ENCODE measurements around the gene PCDHB16.
"Not testable (repeated sequence)": the region's sequence is repeated elsewhere in the genome, so short reads cannot be mapped to it uniquely, and the experiment has no call there.

PCDHB16 gene

GRCh38 chr5:141182248-141182647 lies at the start of gene PCDHB16:
Gene PCDHB16 (plus strand): TSS chr5:141182387. CDS start chr5:141182560, 173 bp downstream.
- DNase-seq, result no peak

DNA sequence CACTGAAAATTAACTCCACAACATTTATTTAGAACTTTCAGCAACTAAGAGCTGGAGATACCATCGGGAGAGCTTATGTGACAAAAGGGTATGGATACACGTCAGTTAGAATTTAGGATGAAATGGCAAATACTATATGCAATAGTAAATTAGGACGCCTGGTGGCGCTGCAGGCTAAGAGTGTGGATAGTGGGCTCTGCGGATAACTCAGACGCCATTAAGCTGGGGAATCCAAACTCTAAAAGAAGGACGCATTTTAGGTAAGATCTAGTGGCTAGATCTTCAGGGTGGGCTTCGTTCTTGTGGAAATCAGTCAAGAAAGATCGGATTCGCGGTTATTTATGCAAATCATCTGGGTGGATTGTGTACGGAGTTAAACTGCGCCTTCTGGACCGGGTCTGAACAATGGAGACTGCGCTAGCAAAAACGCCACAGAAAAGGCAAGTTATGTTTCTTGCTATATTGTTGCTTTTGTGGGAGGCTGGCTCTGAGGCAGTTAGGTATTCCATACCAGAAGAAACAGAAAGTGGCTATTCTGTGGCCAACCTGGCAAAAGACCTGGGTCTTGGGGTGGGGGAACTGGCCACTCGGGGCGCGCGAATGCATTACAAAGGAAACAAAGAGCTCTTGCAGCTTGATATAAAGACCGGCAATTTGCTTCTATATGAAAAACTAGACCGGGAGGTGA lies 47.0 kb upstream of the PCDHB16 start, which contains the start of gene PCDHB5:
TSS of gene PCDHB5 (plus strand) at position 177 of the 688 bp plus-strand sequence. CDS start at position 406, 229 bp downstream.
- DNase-seq, result no peak

DNA sequence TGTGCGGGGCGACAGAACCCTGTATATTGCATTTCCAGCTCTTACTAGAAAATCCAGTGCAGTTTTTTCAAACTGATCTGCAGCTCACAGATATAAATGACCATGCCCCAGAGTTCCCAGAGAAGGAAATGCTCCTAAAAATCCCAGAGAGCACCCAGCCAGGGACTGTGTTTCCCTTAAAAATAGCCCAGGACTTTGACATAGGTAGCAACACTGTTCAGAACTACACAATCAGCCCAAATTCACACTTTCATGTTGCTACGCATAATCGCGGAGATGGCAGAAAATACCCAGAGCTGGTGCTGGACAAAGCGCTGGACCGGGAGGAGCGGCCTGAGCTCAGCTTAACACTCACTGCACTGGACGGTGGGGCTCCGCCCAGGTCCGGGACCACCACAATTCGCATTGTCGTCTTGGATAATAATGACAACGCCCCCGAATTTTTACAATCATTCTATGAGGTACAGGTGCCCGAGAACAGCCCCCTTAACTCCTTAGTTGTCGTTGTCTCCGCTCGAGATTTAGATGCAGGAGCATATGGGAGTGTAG lies 46.4 kb upstream of the PCDHB16 start:
- DNase-seq, result no peak

- DNase-seq, result not testable (repeated sequence)
Measured at GRCh38 chr5:141137346-141137745, 44.8 kb upstream of the PCDHB16 start.

DNA sequence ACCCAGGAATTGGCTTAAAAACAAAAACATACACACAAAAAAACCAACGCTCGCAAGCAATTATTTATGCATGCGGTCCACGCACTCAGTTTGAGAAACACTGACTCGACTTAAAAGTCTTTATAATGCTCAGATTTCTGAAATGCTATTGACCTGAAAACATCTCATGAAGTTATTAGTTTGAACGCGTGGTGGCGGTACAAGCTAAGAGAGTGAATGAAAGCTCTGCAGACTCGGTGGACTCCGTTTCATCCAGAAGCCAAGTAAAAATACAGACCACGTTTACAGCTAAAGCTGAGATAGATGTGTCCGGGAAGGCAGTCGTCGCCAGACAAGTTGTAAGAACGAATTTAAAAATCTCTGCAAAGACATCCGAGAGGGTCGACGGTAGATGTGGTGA lies 32.4 kb upstream of the PCDHB16 start, which contains the start of gene PCDHB6:
TSS of gene PCDHB6 (plus strand) at position 246 of the 400 bp plus-strand sequence. CDS start 201 bp downstream, outside the sequence.
- no peak for DNase-seq

GRCh38 chr5:141150224-141150992 lies 31.8 kb upstream of the PCDHB16 start:
- no peak for DNase-seq

DNA sequence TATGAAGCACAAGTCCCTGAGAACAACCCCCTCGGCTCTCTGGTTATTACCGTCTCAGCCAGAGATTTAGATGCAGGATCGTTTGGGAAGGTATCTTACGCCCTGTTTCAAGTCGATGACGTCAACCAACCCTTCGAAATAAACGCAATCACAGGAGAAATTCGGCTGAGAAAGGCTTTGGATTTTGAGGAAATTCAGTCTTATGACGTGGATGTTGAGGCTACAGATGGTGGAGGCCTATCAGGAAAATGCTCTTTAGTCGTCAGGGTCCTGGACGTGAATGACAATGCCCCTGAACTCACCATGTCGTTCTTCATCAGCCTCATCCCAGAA lies 31.2 kb upstream of the PCDHB16 start:
- DNase-seq, result no peak

- DNase-seq, result not testable (repeated sequence)
Measured at GRCh38 chr5:141151632-141152031, 30.6 kb upstream of the PCDHB16 start.

- not testable (repeated sequence) for DNase-seq
Measured at GRCh38 chr5:141152096-141152495, 30.1 kb upstream of the PCDHB16 start.

GRCh38 chr5:141155540-141156374 lies 26.4 kb upstream of the PCDHB16 start:
- DNase-seq, result no peak

- DNase-seq, result not testable (repeated sequence)
Measured at GRCh38 chr5:141157356-141157755, 24.8 kb upstream of the PCDHB16 start.

GRCh38 chr5:141157901-141158300 lies 24.3 kb upstream of the PCDHB16 start:
- not testable (repeated sequence) for DNase-seq

GRCh38 chr5:141172381-141173204 lies 9.6 kb upstream of the PCDHB16 start, which contains the start of gene PCDHB7:
Gene PCDHB7 (plus strand): TSS chr5:141172644. CDS start chr5:141172836, 192 bp downstream.
- DNase-seq, result no peak

GRCh38 chr5:141174291-141175104 lies 7.7 kb upstream of the PCDHB16 start:
- not testable (repeated sequence) for DNase-seq

DNA sequence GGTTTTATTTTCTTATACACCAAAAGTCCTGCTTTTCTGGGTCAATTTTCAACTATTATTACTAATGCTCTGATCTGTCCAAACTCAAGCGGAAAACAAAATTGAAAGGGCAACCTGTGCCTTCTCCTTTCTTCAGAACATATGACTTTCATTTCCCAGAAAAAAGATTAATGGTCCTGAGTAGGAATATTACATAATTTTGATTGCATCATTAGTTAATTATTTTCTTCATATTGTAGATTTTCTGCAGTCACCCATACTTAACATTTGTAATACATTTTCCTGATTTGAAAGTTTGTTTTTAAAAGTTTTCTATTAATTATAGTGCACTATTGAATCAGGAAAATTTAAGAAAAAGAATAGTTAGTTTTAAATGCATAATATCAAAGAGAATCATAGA lies 6.3 kb upstream of the PCDHB16 start:
- no peak for DNase-seq

DNA sequence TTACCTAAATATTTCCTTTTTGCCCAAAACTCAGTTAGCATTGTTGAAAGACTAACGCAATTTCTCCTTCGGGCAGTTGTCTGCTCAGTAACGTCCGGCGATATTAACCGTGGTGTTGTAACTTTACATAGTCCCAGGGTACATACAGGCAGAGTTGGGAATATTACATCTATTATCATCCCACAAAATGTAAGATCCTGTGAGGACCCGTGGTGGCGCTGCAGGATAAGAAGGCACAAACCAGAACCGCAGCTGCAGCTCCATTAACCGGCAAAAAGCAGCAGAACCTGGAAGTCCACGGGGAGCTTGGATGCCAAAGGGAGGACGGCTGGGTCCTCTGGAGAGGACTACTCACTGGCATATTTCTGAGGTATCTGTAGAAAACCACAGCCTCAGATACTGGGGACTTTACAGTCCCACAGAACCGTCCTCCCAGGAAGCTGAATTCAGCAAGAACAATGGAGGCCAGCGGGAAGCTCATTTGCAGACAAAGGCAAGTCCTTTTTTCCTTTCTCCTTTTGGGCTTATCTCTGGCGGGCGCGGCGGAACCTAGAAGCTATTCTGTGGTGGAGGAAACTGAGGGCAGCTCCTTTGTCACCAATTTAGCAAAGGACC lies 4.5 kb upstream of the PCDHB16 start, which contains the start of gene PCDHB8:
TSS of gene PCDHB8 (plus strand) at position 214 of the 615 bp plus-strand sequence. CDS start at position 459, 245 bp downstream.
- DNase-seq, result not testable (repeated sequence)

DNA sequence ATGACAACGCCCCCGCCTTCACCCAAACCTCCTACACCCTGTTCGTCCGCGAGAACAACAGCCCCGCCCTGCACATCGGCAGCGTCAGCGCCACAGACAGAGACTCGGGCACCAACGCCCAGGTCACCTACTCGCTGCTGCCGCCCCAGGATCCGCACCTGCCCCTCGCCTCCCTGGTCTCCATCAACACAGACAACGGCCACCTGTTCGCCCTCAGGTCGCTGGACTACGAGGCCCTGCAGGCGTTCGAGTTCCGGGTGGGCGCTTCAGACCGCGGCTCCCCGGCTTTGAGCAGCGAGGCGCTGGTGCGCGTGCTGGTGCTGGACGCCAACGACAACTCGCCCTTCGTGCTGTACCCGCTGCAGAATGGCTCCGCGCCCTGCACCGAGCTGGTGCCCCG lies 2.8 kb upstream of the PCDHB16 start:
- DNase-seq, result not testable (repeated sequence)

DNA sequence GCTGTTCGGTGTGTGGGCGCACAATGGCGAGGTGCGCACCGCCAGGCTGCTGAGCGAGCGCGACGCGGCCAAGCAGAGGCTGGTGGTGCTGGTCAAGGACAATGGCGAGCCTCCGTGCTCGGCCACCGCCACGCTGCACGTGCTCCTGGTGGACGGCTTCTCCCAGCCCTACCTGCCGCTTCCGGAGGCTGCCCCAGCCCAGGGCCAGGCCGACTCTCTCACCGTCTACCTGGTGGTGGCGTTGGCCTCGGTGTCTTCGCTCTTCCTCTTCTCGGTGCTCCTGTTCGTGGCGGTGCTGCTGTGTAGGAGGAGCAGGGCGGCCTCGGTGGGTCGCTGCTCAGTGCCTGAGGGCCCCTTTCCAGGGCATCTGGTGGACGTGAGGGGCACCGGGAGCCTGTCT lies 2.3 kb upstream of the PCDHB16 start:
- not testable (repeated sequence) for DNase-seq

- DNase-seq, result no peak
Measured at GRCh38 chr5:141180313-141180712, 1.9 kb upstream of the PCDHB16 start.

Measured in Kasumi-1 (cell line).